HFFc6 (cell line): ENCODE results near the gene TCEA2. TPM values are rescaled to one million over a fixed set of nuclear protein-coding genes. Genes with fewer than 3 reads are reported as not detected.

Experiments
- DNase-seq: peaks from one replicate; pipeline ENCODE4 v3.0.0-alpha.2; 2018
- H3K27ac Mint-ChIP-seq: 2 replicates; pipeline ENCODE4 v1.8.0; 2020; ENCODE audit warnings: mild to moderate bottlenecking, mixed read lengths
- H3K27me3 Mint-ChIP-seq: 2 replicates; pipeline ENCODE4 v1.8.0; 2021; ENCODE audit warnings: mild to moderate bottlenecking, moderate library complexity, mixed read lengths; ENCODE audit not compliant: insufficient read depth
- H3K36me3 Mint-ChIP-seq: 2 replicates; pipeline ENCODE4 v1.8.0; 2021; ENCODE audit warnings: low read depth, mixed read lengths
- H3K4me1 Mint-ChIP-seq: 2 replicates; pipeline ENCODE4 v1.8.0; 2020; ENCODE audit warnings: low read depth, mixed read lengths
- H3K4me3 Mint-ChIP-seq: 2 replicates; pipeline ENCODE4 v1.8.0; 2020; ENCODE audit warnings: mild to moderate bottlenecking, moderate library complexity, mixed read lengths
- H3K9me3 Mint-ChIP-seq: 2 replicates; pipeline ENCODE4 v1.8.0; 2020; ENCODE audit warnings: mild to moderate bottlenecking, mixed read lengths
- total RNA-seq, 6 experiments: library from RNA; stranded (reverse); fragmentation: NEBNext Ultra II Directional; extraction: Animal tissue kit (Norgen Biotek cat#: 25700); gene quantifications; 2 replicates in 1 of 6; 3 replicates in 5 of 6; pipeline ENCODE4 v1.2.3, GENCODE V29; 2021
- TF ChIP-seq, protein P1 (sequence below): fragments of 200-600 bp; sonication (generic); IDR thresholded peaks from 2 replicates; pipeline ENCODE4 v1.5.0; 2021; ENCODE audit warnings: antibody characterized with exemption, mild to moderate bottlenecking

Gene TCEA2
- total RNA-seq, 6 experiments from 2014 or later: 36.8 to 47.4 (median 41.5) TPM

DNA sequence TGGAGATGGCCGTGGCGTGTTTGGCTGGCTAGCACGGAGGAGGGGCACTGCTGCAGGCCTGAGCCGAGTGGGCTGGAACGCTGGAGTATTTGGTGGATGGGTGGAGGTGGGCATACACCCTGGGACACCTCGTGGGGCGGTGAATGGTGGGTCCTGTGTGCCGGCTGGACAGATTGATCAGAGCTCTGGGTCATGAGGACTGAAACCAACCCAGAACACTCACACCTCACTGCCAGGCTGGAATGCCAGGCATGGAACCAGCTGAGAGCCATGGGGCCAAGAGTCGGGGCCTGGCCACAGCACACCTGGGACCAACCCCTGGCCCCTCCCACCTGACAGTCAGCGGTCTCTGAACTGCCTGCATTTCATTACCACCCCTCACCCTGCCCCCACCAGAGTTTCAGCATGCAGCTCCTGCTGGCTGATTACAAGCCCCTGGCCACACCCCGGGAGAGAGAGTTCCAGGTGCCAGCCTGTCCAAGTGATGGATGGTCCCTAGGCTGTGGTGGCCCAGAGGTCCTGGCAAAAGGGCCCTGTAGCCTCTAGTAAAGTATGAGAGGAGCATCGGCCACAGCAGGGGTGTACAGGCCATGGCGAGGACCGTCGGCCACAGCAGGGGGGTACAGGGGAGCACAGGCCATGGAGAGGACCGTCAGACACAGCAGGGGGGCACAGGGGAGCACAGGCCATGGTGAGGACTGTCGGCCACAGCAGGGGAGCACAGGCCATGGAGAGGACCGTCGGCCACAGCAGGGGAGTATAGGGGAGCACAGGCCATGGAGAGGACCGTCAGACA, 41.1 kb downstream of the TCEA2 start:
- DNase-seq: no peak
- H3K36me3 Mint-ChIP-seq: no peaks in the 10 kb centered on the region

GRCh38 chr20:64104667-64105451, 41.9 kb downstream of the TCEA2 start:
- no peak overlapping the region for H3K27ac Mint-ChIP-seq
- peaks cover 40% of the 10 kb centered on the region for H3K27me3 Mint-ChIP-seq
- no peaks in the 10 kb centered on the region for H3K4me1 Mint-ChIP-seq
- no peaks in the 10 kb centered on the region for H3K36me3 Mint-ChIP-seq
- no peak for DNase-seq
- no peaks in the 10 kb centered on the region for H3K9me3 Mint-ChIP-seq
- TF ChIP-seq, protein P1, sequence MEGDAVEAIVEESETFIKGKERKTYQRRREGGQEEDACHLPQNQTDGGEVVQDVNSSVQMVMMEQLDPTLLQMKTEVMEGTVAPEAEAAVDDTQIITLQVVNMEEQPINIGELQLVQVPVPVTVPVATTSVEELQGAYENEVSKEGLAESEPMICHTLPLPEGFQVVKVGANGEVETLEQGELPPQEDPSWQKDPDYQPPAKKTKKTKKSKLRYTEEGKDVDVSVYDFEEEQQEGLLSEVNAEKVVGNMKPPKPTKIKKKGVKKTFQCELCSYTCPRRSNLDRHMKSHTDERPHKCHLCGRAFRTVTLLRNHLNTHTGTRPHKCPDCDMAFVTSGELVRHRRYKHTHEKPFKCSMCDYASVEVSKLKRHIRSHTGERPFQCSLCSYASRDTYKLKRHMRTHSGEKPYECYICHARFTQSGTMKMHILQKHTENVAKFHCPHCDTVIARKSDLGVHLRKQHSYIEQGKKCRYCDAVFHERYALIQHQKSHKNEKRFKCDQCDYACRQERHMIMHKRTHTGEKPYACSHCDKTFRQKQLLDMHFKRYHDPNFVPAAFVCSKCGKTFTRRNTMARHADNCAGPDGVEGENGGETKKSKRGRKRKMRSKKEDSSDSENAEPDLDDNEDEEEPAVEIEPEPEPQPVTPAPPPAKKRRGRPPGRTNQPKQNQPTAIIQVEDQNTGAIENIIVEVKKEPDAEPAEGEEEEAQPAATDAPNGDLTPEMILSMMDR: no peak
- H3K4me3 Mint-ChIP-seq: no peak overlapping the region

More for the DNA sequence above, 41.1 kb downstream of the TCEA2 start:
- Mint-ChIP-seq H3K27ac (no peak overlapping the region), H3K9me3 (no peaks in the 10 kb centered on the region), H3K27me3 (peaks cover 38% of the 10 kb centered on the region), H3K4me1 (no peaks in the 10 kb centered on the region), H3K4me3 (no peak overlapping the region)
- TF ChIP-seq, protein P1: no peak

GRCh38 chr20:64105846-64106434, 42.9 kb downstream of the TCEA2 start:
- H3K27ac Mint-ChIP-seq: no peak overlapping the region
- no peaks in the 10 kb centered on the region for H3K36me3 Mint-ChIP-seq

DNA sequence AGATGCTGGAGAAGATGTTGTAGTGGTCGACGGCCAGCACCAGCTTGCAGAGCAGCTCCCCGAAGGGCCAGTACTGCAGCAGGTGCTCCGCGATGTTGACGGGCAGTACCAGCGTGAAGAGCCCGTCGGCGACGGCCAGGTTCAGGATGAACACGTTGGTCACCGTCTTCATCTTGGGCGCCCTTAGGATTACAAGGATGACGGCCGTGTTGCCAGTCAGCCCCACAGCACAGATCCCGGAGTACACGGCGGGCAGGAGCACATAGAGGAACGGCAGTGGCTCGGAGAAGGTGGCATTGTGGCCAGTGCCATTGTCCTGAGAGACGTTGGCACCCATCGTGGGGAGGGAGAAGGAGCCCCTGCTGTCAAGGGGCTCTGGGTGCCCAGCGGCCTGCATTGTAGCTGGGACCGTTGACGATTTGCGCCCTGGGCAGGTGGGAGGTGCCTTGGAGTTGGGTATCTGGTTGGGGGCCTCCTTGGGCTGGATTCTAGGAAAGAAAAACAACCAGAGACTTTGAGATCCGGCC, 43.5 kb downstream of the TCEA2 start:
- Mint-ChIP-seq H3K27ac (no peak overlapping the region), H3K36me3 (no peaks in the 10 kb centered on the region), H3K9me3 (no peaks in the 10 kb centered on the region), H3K4me3 (no peak overlapping the region), H3K27me3 (peaks cover 36% of the 10 kb centered on the region), H3K4me1 (no peaks in the 10 kb centered on the region)
- no peak for DNase-seq
- TF ChIP-seq, protein P1: no peak

More at GRCh38 chr20:64105846-64106434, 42.9 kb downstream of the TCEA2 start:
- Mint-ChIP-seq H3K9me3 (no peaks in the 10 kb centered on the region), H3K27me3 (peaks cover 38% of the 10 kb centered on the region), H3K4me3 (no peak overlapping the region), H3K4me1 (no peaks in the 10 kb centered on the region)
- TF ChIP-seq, protein P1: no peak
- no peak for DNase-seq

DNA sequence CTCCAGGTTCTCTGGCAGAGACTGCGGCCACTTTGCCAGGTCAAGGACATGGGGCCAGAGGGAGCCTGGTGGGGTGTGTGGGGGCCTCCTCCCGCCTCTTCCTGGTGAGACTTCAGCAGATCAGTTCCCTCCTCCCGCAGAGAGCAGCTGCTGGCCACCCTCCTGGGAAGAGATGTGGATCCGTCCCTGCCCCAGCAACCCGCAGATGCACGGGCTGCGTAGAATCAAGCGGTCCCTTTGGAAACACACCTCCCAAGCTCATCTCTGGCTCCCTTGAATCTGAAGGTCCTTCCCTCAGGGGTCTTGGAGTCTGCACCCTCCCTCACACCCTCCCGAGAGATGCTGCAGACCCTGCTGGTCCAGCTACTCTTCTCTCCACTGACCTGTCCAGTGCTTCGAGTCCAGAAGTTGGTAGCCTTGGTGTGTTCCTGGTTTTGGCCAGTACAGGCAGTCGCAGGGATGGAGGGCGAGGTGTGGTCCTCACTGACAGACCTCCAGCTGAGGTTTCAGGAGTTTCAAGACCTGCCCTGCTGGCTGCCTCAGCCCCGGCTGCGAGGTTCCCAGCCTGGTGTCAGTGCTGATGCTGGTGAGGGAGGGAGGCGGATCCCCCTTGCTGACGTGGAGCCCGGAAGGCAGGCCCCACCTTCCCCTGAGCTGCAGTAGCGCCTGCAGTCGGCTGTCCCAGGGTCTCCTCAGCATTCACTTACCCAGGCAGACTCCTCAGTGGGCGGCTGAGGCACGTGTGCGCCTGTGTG, 44.2 kb downstream of the TCEA2 start, which contains the start of gene NPBWR2:
Gene NPBWR2 (minus strand): TSS at position 585 of the 755 bp plus-strand sequence. CDS start 734 bp downstream, outside the sequence.
- Mint-ChIP-seq H3K4me3 (no peak within 1 kb of the TSS), H3K27me3 (peaks cover 38% of the 10 kb centered on the region), H3K4me1 (no peaks in the 10 kb centered on the region), H3K27ac (no peak within 1 kb of the TSS), H3K36me3 (no peaks in the 10 kb centered on the region), H3K9me3 (no peaks in the 10 kb centered on the region)
- no peak for DNase-seq
- TF ChIP-seq, protein P1: no peak
